Urinary bladder (tissue), 4 donors: ENCODE measurements around the gene SIGLECL1. TPM values are rescaled to one million over a fixed set of nuclear protein-coding genes. Genes with fewer than 3 reads are reported as not detected.
"Not testable (repeated sequence)": the region's sequence is repeated elsewhere in the genome, so short reads cannot be mapped to it uniquely, and the experiment has no call there.

Source experiments
- DNase-seq: peaks from one replicate; pipeline ENCODE4 v3.0.0-alpha.2; 2015; ENCODE audit errors: extremely low spot score
- H3K27ac ChIP-seq: one replicate; pipeline ENCODE4 v1.5.1; 2013; ENCODE audit warnings: low read depth, mild to moderate bottlenecking, moderate library complexity
- H3K36me3 ChIP-seq: one replicate; pipeline ENCODE4 v1.6.1; 2013; ENCODE audit warnings: mild to moderate bottlenecking, moderate library complexity; ENCODE audit not compliant: insufficient read depth
- H3K4me1 ChIP-seq: one replicate; pipeline ENCODE4 v1.6.1; 2013; ENCODE audit warnings: mild to moderate bottlenecking, moderate library complexity; ENCODE audit not compliant: insufficient read depth
- H3K4me3 ChIP-seq: one replicate; pipeline ENCODE4 v1.5.1; 2013; ENCODE audit warnings: low read depth, low read length
- WGBS: extraction: QIAGEN DNeasy Blood & Tissue Kit; methylation state at CpG from one replicate; pipeline ENCODE4 v1.1.7; 2013; 5-methylcytosine and 5-hydroxymethylcytosine counted together
- polyA plus RNA-seq: library from polyadenylated mRNA; stranded (reverse); fragments of 200-250 nt; gene quantifications from one replicate; pipeline ENCODE4 v1.2.3, GENCODE V29; 2013
- total RNA-seq: library from RNA; depleted of rRNA; stranded (reverse); fragments of >200 nt; gene quantifications from one replicate; pipeline ENCODE4 v1.2.3, GENCODE V29; 2014
- donor health status: healthy with polysubstance abuse.
- donor health status: healthy.

Gene SIGLECL1
- not detected for total RNA-seq
- not detected for polyA plus RNA-seq

DNA sequence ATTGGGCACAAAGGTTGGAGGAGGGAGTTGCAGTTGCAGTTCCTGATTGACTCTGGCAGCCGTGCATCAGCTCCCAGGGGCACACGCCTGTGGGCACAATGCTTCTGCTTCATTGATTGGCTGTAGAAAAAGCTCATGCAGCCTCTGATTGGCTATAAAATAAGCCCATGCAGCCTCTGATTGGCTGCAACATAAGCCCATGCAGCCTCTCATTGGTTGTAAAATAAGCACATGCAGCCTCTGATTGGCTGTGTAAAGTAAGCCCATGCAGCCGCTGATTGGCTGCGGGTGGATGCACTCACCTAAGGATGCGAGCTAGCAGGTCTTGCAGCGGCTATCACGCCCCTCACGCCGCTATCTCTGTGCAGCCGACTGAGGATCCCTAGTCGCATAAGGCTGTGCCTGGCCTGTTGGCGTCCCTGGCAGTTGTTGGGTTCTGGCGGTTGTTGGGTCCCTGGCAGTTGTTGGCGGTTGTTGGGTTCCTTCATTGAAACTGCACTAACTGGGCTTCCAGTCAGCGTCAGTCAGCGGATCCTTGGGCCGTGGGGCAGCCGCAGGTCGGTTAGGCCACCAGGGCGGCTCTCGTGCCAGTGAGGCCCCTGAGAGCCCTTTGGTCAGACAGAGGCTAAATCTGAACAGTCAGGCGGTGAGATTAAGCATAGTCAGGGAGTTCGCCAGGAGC, at the start of gene SIGLECL1:
TSS of gene SIGLECL1 (plus strand) at position 295 of the 682 bp plus-strand sequence. CDS start 12,993 bp downstream, outside the sequence.
- Histone ChIP-seq H3K36me3 (no peaks in the 10 kb centered on the region), H3K4me3 (no peak within 1 kb of the TSS), H3K4me1 (no peaks in the 10 kb centered on the region), H3K27ac (no peak within 1 kb of the TSS)
- WGBS: 94% methylated on average over 23 of the region's 23 CpGs
- no peak for DNase-seq

DNA sequence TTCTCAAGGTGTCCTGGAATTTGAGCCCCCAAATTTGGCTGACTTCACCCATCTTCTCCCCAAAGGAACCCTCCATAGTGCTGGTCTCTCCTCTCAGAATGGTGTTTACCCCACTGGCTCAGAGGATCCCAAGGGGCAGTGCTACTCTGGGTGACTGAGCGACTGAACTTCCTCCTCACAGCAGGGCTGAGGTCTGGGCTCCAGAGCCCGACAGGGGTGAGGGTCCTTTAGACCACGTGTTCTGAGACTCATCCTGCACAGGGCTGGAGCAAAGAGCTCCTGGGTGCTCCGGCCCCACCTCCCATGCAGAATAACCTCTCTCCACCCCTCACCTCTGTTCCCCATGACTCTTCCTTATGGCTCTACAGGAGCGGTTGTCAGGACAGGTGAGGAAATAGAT, 49.2 kb upstream of the SIGLECL1 start:
- no peak overlapping the region for H3K27ac ChIP-seq
- no peak for DNase-seq
- H3K4me1 ChIP-seq: no peaks in the 10 kb centered on the region
- H3K4me3 ChIP-seq: no peak overlapping the region
- no peaks in the 10 kb centered on the region for H3K36me3 ChIP-seq
- WGBS: 56% methylated on average over 5 of the region's 5 CpGs

DNA sequence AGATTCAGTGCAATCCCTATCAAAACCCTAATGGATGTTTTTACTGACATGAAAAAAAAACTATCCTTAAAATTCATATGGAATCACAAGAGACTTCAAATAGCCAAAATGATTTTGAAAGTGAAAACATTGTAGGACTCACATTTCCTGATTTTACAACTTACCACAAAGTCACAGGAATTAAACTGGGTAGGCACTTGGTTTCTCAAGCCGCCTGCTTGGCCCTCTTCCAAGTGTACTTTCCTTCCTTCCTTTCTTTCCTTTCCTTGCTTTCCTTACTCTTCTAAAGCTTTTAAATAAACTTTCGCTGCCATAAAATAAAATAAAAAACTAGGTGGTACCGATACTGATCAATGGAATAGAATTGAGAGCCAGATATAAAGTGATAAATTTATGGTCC, 47.0 kb upstream of the SIGLECL1 start:
- 58% methylated on average over 3 of the region's 3 CpGs for WGBS
- no peaks in the 10 kb centered on the region for H3K36me3 ChIP-seq
- no peak for DNase-seq

DNA sequence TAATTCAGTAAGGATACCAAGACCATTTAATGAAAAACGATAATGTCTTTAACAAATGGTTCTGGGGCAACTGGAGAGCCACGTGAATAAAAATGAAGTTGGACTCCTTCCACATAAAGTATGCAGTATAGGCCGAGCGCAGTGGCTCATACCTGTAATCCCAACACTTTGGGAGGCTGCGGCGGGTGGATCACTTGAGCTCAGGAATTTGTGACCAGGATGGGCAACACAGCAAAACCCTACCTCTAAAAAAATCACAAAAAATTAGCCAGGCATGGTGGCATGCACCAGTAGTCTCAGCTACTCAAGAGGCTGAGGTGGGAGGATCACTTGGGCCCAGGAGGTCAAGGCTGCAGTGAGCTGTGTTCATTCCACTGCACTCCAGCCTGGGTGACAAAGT, 46.6 kb upstream of the SIGLECL1 start:
- no peak overlapping the region for H3K27ac ChIP-seq
- DNase-seq: no peak
- H3K4me3 ChIP-seq: no peak overlapping the region
- no peaks in the 10 kb centered on the region for H3K4me1 ChIP-seq
- 77% methylated on average over 6 of the region's 6 CpGs for WGBS
- H3K36me3 ChIP-seq: no peaks in the 10 kb centered on the region

More for the DNA sequence above, 47.0 kb upstream of the SIGLECL1 start:
- H3K4me1 ChIP-seq: no peaks in the 10 kb centered on the region
- no peak overlapping the region for H3K4me3 ChIP-seq
- H3K27ac ChIP-seq: no peak overlapping the region

DNA sequence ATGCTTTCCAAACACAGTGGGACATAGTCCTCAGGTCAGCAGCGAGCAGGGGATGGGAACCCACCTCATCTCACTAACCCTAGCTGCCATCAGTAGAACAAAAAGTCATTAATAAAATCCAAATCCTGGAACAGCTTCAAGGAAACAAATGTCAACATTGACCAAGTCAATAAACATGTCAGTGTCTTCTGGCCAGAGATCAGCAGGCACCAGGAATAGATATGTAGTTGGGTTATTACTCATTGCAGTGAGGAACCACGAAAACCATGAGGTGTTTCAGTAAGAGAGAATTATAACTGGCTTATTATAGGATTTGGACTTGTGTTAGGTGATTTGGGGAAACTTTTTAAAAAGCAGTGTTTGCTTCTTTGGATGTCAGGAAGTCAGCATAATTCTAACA, 43.1 kb upstream of the SIGLECL1 start:
- H3K36me3 ChIP-seq: no peaks in the 10 kb centered on the region

DNA sequence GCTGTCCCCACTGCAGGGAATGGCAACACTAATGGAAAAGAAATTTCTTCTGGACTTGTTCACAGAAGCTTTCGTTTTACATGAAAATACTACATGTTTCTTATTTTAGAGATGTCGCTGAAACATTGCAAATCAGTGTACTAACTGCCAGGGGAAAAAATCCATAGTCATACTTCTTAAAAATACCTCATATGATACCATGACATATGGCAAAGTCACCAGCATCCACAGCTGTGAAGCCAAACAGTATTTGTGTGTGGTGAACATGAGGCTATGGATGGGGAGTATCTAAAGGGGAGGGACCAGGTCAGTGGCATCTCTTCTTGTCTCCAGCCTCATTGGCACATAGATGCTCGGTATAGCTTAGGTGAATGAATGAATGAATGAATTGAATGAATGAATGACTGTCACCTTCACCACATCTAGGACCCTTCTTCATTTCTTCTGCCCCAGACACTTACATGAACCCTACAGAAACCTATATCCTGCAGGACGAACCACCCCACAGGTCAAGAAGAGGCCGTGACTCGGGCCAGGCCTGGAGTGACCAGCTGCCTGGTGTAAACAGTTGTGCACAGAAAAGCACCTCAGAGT, 40.6 kb upstream of the SIGLECL1 start:
- no peaks in the 10 kb centered on the region for H3K4me1 ChIP-seq
- H3K27ac ChIP-seq: no peak overlapping the region
- DNase-seq: no peak
- no peaks in the 10 kb centered on the region for H3K36me3 ChIP-seq
- no peak overlapping the region for H3K4me3 ChIP-seq
- 82% methylated on average over 6 of the region's 6 CpGs for WGBS

More for the DNA sequence above, 43.1 kb upstream of the SIGLECL1 start:
- Histone ChIP-seq H3K27ac (no peak overlapping the region), H3K4me3 (no peak overlapping the region), H3K4me1 (no peaks in the 10 kb centered on the region)
- DNase-seq: no peak
- WGBS: 46% methylated on average over 2 of the region's 2 CpGs

DNA sequence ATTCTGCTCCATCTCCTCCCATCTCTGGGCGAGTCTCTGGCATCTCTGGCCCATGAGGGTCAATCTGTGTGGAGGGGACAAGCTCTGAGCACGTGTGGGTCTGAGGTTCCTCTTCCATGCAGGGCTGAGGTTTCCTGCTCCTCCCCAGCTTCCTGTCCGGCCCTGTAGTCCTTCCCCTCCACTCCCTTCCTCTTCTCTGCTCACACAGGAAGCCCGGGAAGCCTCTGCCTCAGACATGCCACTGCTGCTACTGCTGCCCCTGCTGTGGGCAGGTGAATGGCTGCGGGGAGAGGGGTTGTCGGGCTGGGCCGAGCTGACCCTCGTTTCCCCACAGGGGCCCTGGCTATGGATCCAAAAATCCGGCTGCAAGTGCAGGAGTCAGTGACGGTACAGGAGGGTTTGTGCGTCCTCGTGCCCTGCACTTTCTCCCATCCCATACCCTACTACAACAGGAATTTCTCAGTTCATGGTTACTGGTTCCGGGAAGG, 40.0 kb upstream of the SIGLECL1 start:
- H3K27ac ChIP-seq, H3K4me1 ChIP-seq, H3K36me3 ChIP-seq, H3K4me3 ChIP-seq, DNase-seq: not testable (repeated sequence)
- 57% methylated on average over 13 of the region's 13 CpGs for WGBS

DNA sequence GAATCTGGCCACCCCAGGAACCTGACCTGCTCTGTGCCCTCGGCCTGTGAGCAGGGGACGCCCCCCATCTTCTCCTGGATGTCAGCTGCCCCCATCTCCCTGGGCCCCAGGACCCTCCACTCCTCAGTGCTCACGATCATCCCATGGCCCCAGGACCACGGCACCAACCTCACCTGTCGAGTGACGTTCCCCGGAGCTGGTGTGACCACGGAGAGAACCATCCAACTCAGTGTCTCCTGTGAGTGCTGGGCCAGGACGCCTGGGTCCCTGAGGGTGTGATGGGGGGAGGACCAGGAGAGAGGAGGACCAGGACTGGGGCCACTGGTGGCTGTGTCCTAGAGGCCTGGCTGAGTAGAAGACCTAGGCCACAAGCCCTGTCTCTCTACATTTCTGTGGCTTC, 39.0 kb upstream of the SIGLECL1 start:
- H3K36me3 ChIP-seq: no peaks in the 10 kb centered on the region
- no peak for DNase-seq
- WGBS: 83% methylated on average over 9 of the region's 9 CpGs
- H3K4me1 ChIP-seq: no peaks in the 10 kb centered on the region
- H3K27ac ChIP-seq: no peak overlapping the region
- H3K4me3 ChIP-seq: no peak overlapping the region

DNA sequence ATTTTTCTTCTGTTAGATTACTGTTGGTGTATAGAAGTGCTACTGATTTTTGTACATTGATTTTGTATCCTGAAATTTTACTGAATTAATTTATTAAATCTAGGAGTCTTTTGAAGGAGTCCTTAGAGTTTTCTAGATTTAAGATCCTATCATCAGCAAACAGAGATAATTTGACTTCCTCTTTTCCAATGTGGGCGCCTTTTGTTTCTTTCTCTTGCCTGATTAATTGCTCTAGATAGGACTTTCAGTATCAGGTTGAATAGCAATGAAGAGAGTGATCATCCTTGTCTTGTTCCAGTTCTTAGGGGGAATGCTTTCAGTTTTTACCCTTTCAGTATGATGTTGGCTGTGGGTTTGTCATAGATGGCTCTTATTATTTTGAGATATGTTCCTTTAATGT, 31.6 kb upstream of the SIGLECL1 start:
- no peak overlapping the region for H3K4me3 ChIP-seq
- DNase-seq: no peak
- H3K4me1 ChIP-seq: no peaks in the 10 kb centered on the region
- 60% methylated on average over 1 of the region's 1 CpG for WGBS
- H3K27ac ChIP-seq: no peak overlapping the region
- H3K36me3 ChIP-seq: no peaks in the 10 kb centered on the region

DNA sequence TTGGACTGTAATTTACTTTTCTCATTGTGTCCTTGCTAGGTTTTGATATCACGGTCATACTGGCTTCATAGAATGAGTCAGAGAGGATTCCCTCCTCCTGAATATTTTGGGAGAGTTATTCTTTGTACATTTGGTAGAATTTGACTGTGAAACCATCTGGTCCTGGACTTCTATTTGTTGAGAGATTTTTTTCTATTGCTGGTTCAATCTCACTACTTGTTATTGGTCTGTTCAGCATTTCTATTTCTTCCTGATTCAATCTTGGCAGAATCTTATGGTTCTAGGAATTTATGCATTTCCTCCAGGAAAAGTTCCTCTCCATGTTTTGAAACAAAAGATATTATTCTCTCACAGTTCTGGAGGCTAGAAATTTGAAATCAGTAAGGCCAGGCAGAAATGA, 30.9 kb upstream of the SIGLECL1 start:
- no peaks in the 10 kb centered on the region for H3K4me1 ChIP-seq
- no peak overlapping the region for H3K27ac ChIP-seq
- H3K36me3 ChIP-seq: no peaks in the 10 kb centered on the region
- WGBS: 67% methylated on average over 1 of the region's 1 CpG
- no peak for DNase-seq
- no peak overlapping the region for H3K4me3 ChIP-seq

DNA sequence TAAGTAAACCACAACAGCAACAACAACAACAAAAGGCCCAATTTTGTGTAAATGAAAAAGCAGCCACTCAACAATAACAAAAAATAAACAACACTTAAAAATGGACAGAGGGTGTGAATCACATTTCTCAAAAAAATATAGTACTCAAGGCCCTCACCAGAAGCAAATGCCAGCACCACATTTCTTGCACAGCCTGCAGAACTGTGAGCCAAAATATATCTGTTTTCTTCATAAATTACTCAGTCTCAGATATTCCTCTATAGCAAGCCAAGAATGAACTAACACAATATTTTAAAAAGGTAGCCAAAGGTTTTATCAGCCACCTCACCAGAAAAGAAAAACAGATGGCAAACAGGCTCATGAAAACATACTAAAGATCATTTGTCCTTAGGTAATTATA, 29.9 kb upstream of the SIGLECL1 start:
- Histone ChIP-seq H3K27ac (no peak overlapping the region), H3K36me3 (no peaks in the 10 kb centered on the region), H3K4me1 (no peaks in the 10 kb centered on the region), H3K4me3 (no peak overlapping the region)
- DNase-seq: no peak

DNA sequence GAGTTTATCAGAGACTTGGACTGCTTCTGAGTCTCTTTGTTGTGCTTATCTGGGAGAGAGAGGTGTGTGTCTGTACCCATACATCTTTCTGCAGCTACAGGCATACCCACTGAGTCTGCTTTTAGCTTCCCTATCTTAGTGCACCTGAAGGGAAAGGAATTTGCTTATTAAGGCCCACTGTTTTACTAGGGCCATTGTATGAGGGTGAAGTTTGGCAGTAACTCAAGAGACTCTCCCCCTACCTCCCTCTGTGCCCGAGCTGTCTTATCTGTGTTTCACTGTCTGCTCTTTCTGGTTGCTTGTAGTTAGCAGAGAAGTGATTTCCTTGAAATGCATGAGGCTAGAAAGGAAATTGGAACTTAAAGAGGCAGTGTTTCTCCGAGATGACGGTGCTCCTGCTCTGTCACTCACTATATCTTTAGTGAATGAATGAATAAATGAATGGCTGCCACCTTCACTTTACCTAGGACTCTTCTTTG, 26.7 kb upstream of the SIGLECL1 start:
- 34% methylated on average over 3 of the region's 3 CpGs for WGBS
- Histone ChIP-seq H3K4me1 (no peaks in the 10 kb centered on the region), H3K27ac (no peak overlapping the region), H3K4me3 (no peak overlapping the region), H3K36me3 (no peaks in the 10 kb centered on the region)
- DNase-seq: no peak

DNA sequence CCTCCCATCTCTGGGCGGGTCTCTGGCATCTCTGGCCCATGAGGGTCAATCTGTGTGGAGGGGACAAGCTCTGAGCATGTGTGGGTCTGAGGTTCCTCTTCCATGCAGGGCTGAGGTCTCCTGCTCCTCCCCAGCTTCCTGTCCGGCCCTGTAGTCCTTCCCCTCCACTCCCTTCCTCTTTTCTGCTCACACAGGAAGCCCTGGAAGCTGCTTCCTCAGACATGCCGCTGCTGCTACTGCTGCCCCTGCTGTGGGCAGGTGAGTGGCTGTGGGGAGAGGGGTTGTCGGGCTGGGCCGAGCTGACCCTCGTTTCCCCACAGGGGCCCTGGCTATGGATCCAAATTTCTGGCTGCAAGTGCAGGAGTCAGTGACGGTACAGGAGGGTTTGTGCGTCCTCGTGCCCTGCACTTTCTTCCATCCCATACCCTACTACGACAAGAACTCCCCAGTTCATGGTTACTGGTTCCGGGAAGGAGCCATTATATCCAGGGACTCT, 25.9 kb upstream of the SIGLECL1 start, which contains the start of gene CD33:
TSS of gene CD33 (plus strand) at position 183 of the 496 bp plus-strand sequence. CDS start at position 222, 39 bp downstream.
- not testable (repeated sequence) for H3K27ac ChIP-seq, H3K4me3 ChIP-seq, H3K4me1 ChIP-seq, H3K36me3 ChIP-seq, DNase-seq
- WGBS: 66% methylated on average over 11 of the region's 11 CpGs

DNA sequence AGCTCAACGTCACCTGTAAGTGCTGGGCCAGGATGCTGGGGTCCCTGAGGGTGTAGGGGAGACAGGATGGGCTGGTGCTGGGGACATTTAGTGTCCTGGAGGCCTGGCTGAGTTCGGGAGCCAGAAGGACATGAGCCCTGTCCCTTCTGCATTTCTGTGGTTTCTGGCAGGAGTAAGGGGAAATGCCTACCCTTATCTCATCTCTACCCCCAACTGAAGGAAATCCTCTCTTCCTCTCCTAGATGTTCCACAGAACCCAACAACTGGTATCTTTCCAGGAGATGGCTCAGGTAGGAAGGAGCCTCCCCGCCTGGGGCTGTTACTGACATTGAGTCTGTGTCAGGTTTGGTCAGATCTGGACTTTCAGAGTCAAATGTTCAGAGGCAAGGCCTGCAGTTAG, 24.8 kb upstream of the SIGLECL1 start:
- WGBS: 56% methylated on average over 3 of the region's 3 CpGs
- no peak for DNase-seq
- Histone ChIP-seq H3K36me3 (no peaks in the 10 kb centered on the region), H3K27ac (no peak overlapping the region), H3K4me1 (no peaks in the 10 kb centered on the region), H3K4me3 (no peak overlapping the region)
